Retina (tissue), 1 donor: ENCODE data around the gene NOP9.
A peak's percentile ranks its signal among the peaks of the same experiment; 100 is the strongest.

Experiments used
- DNase-seq: peaks from one replicate; pipeline ENCODE4 v3.0.0-alpha.2; 2016

NOP9 gene

GRCh38 chr14:24310646-24311604 lies 11.3 kb downstream of the NOP9 start, which contains the start of gene LTB4R:
Gene LTB4R, plus strand, starts transcription at chr14:24311502. Its CDS starts 4,150 bp downstream, at chr14:24315652.
- DNase-seq: peak; percentile 90

DNA sequence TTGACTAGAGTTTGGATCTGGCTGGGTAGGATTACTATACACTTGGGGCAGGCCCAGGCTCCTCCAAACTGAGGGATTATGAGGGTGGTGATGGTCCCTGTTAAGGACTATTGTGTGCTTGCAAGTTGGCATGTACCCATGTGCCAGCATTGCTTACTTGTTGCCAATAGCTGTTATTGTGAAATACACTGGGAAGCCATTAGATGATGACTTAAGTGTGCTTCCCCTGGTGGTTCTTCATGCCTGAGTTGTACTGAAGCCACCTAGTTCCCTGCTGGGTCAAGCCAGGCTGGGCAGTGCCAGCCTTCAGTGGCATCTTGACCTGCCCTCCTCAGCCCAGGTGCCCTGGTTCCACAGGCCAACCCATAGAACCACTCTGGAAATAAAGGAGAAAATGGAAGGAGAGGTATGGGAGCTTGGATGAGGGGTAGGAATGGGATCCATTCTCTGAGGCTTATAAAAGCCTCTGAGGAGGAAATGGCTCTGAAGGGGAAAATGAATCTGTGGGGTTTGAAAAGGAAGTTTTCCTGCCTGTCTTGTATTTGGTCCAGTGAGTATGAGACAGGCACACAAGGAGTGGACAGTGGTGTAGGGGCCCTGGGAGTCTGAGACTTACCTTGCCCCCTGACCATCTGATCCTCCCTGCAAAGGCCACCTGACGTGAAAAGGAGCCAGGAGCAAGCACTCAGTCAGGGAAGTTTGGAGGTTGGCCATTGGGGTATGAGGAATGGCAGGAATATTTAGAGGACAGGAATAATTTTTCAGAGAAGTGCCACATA lies 12.4 kb downstream of the NOP9 start:
- DNase-seq: no peak

DNA sequence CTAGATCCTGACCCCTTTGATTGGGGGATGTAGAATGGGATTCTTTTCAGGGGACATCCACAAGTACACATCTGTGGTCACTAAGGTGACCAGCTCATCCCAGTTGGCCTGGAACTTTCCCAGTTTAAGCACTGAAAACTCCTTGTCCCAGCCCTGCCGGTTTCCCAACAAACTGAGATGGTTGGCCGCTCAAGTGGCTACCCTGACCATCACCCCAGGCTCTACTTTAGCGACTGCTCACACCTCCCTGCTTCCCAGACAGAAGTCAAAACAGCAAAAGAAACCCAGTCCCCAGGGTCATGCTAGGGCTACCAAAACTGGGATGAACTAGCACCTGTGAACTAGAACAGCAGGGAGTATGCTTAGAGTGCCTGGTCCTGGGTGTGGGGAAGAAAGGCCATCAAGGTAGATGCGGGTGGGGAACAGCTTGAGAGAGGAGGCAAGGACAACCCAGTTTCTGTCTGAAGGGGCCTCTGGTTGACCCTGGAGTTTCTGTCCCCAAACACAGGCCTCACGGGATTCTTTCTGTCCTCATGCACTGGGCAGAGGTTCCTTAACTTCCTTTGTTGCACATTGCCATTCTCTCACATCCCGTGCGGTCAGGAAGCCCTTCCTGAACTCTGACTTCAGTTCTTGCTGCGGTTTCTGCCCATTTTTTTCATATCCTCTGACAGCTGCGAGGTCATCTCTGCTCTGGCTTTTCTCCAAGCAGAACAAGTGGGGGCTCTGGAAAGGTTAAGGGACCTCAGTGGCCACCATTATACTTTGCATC lies 13.3 kb downstream of the NOP9 start:
- no peak for DNase-seq

- no peak for DNase-seq
These were observed 14.3 kb downstream of the NOP9 start for GRCh38 chr14:24313913-24314312.

DNA sequence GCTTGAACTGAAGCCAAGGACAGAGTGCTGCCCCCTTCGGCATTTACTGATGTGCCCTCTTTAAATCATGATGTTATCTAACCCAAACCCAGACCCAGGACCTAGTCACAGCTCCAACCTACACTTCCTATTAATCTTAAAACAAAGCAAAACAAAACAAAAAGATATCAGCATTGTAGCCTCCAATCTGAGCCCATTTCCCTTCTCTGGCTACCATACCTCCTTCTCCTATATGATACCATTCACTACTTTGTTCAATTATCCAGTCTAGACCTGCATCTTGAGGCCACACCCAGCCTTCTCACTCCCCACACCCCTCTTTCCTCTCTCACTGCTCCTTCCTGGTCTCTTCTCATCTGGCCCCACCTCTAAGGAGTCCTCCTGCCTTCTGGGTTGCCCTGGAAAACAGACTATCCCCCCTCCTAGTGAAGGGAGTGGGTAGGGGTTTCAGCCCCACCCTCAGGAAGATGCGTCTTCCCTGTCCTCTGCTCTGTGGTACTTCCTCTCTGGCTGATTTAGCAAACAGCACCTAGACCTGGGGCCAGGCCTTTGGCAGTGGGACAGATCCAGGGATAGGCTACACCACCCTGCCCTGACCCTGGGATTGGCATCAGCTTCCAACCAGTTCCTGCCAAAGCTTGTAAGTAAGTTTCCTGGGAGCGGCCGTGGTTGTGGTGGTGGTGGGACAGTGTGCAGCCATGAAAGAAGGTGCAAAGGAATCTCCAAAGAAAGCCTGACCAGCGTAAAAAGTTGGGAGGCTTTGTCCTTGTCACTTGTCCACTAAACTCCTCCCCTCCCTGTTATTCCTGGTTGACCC lies 14.9 kb downstream of the NOP9 start:
- DNase-seq: no peak

GRCh38 chr14:24315243-24315806 lies 15.7 kb downstream of the NOP9 start:
- DNase-seq: no peak

GRCh38 chr14:24315807-24316596 lies 16.4 kb downstream of the NOP9 start:
- DNase-seq: peak; percentile 67

GRCh38 chr14:24316597-24316950 lies 16.9 kb downstream of the NOP9 start:
- DNase-seq: no peak

DNA sequence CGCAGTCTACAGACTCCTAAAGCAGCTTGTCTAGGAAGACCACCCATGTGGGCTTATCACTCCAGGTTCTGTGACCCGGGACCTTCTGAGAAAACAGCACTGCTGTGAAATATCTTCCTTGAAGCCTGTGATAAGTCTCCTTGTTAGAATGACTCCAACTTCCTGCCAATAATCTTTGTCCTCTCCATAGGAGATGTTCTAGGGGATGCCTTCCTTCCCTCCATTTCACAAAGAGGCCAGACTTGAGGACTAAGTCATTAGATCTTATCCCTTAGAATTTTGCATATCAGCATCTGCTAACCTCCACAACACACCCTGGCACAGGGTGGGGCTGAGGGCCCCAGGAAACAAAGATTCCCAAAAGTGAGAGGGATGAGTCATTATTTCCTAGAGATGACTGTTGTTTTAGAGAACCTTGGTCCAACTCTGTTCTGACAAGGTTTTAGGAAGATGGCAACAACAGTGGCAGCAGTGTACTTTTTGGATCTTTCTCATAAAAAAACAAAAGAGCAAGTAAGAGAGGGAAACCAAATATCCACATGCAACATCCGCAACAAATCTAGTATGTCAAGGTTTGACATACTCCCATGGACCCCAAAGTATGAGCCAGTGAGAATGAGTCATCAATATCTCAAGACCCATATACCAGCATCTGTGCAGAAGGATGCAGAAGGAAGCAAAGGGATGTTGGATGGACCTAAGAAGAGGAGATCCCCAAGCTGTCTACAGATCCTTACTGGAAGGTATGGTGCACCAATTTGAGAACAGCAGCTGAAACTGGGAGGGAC lies 17.7 kb downstream of the NOP9 start:
- no peak for DNase-seq

DNA sequence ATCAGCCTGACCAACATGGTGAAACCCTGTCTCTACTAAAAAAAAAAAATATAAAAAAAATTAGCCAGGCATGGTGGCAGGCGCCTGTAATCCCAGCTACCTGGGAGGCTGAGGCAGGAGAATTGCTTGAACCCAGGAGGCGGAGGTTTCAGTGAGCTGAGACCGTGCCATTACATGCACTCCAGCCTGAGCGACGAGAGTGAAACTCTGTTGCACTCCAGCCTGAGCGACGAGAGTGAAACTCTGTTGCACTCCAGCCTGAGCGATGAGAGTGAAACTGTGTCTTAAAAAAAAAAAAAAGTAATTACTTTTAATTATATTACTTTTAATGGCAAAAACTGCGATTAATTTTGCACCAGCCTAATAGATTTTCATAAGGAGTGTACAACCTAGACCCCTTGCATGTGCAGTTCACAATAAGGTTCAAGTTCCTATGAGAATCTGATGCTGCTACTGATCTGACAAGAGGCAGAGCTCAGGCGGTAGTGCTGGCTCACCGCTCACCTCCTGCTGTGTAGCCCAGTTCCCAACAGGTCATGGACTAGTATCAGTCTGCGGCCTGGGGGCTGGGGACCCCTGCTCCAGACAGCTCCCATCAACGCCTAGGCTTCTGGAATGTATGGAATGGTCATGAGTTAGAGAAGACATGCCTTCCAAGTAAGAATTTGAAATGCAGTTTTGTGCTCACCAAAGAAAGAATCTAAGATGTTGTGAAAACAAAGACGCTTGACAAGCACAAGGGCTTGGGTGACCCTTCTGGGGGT lies 21.7 kb downstream of the NOP9 start:
- DNase-seq: no peak

- DNase-seq: no peak
These were observed 23.0 kb downstream of the NOP9 start for GRCh38 chr14:24322672-24323071.

- DNase-seq: no peak
These were observed 23.7 kb downstream of the NOP9 start for GRCh38 chr14:24323341-24323740.

DNA sequence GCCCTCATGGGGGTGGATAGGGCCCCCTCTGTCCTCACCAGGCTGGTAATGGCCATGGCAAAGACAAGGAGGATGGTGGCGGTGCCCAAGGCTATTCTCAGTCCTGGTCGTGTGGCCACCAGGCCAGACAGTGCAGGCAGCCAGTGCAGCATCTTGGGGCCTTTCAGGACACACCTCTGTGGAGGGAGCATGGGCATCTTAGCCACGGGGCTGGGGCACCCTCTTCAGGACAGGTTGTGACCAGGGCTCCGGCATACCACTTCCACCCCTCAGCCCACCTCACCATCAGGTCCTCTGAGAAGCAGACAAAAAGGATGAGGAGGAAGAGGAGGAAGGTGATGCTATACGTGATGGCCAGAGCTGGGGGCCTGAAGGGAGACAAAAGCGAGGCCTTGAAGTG lies 24.4 kb downstream of the NOP9 start:
- DNase-seq: no peak

- no peak for DNase-seq
These were observed 25.4 kb downstream of the NOP9 start for GRCh38 chr14:24325041-24325530.

- DNase-seq: no peak
These were observed 26.3 kb downstream of the NOP9 start for GRCh38 chr14:24325963-24326362.

GRCh38 chr14:24327303-24327702 lies 27.7 kb downstream of the NOP9 start:
- no peak for DNase-seq

DNA sequence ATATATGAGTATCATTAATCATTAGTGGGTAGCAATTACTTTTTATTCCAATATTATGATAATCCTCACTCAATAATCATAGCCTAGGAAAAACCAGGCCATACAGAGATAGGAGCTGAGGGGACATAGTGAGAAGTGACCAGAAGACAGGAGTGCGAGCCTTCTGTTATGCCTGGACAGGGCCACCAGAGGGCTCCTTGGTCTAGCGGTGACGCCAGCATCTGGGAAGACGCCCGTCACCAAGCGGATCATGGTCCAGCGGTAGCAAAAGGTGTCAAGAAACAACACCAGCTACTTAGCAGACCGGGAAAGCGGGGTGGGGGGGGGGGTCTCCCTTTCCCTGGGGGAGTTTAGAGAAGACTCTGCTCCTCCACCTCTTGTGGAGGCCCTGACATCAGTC lies 28.3 kb downstream of the NOP9 start:
- DNase-seq: peak; percentile 47

DNA sequence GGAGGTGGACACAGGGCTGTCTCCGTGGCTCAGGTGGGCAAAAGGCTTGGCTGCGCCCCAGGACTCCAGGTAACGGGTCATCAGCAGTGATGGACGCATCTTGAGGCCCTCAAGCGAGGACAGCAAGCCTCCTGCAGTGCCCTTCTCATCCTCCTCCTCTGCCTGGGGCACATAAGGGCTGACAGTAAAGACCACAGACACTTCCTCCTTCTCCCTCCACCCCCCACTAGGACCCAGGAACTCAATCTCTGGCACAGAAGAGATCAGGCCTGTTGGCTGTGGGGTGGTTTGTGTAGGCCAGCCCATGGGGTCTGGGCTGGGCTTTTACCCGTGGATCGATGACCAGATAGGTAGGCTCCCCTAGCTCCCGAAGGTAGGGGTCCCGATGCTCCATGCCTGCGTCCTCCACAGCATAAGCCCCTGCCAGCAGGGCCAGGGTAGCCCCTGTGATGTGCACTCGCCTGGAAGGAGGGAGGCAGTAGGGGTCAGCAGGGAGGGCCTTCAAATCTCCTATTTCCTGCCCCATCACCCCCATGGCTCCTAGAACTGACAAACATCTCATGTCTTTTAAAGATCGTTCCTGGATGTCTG lies 29.5 kb downstream of the NOP9 start:
- no peak for DNase-seq

- DNase-seq: no peak
These were observed 30.1 kb downstream of the NOP9 start for GRCh38 chr14:24329736-24330135.
